Measurements from ENCODE around the gene OR4M1. TPM values are rescaled to one million over a fixed set of nuclear protein-coding genes. Genes with fewer than 3 reads are reported as not detected.
"Not testable (repeated sequence)": the region's sequence is repeated elsewhere in the genome, so short reads cannot be mapped to it uniquely, and the experiment has no call there.

OR4M1 gene
- total RNA-seq, 2 experiments from 2014 or later = not detected

- CTCF ChIA-PET; H3K27me3 Mint-ChIP-seq; H3K4me1 Mint-ChIP-seq; H3K9me3 Mint-ChIP-seq; H3K36me3 Mint-ChIP-seq (ENCODE audit: low read depth); POLR2A ChIA-PET; DNase-seq; H3K27ac Mint-ChIP-seq; H3K4me3 Mint-ChIP-seq: not testable (repeated sequence)
Measured at GRCh38 chr14:19796520-19797108, 23.3 kb downstream of the OR4M1 start.

- H3K4me3 Mint-ChIP-seq = no peak overlapping the region
- ChIA-PET POLR2A (no interaction called here), CTCF (no interaction called here)
- H3K27me3 Mint-ChIP-seq = no peaks in the 10 kb centered on the region
- no peaks in the 10 kb centered on the region for H3K36me3 Mint-ChIP-seq (ENCODE audit: low read depth)
- H3K27ac Mint-ChIP-seq = no peak overlapping the region
- no peaks in the 10 kb centered on the region for H3K4me1 Mint-ChIP-seq
- DNase-seq = no peak
- H3K9me3 Mint-ChIP-seq = no peaks in the 10 kb centered on the region
Measured at GRCh38 chr14:19799880-19800279, 26.6 kb downstream of the OR4M1 start.

GRCh38 chr14:19800282-19801117 lies 27.2 kb downstream of the OR4M1 start:
- H3K27me3 Mint-ChIP-seq = no peaks in the 10 kb centered on the region
- no peaks in the 10 kb centered on the region for H3K4me1 Mint-ChIP-seq
- no peak for DNase-seq
- H3K4me3 Mint-ChIP-seq = no peak overlapping the region
- CTCF ChIA-PET = no interaction called here
- POLR2A ChIA-PET = no interaction called here
- no peaks in the 10 kb centered on the region for H3K9me3 Mint-ChIP-seq
- H3K27ac Mint-ChIP-seq = no peak overlapping the region
- no peaks in the 10 kb centered on the region for H3K36me3 Mint-ChIP-seq (ENCODE audit: low read depth)

- ChIA-PET CTCF (no interaction called here), POLR2A (no interaction called here)
- Mint-ChIP-seq H3K9me3 (no peaks in the 10 kb centered on the region), H3K4me3 (no peak overlapping the region), H3K4me1 (no peaks in the 10 kb centered on the region), H3K27ac (no peak overlapping the region), H3K36me3 (ENCODE audit: low read depth) (no peaks in the 10 kb centered on the region), H3K27me3 (no peaks in the 10 kb centered on the region)
- no peak for DNase-seq
Measured at GRCh38 chr14:19801118-19801464, 27.8 kb downstream of the OR4M1 start.

- H3K27me3 Mint-ChIP-seq; H3K36me3 Mint-ChIP-seq (ENCODE audit: low read depth); DNase-seq; POLR2A ChIA-PET; H3K4me1 Mint-ChIP-seq; CTCF ChIA-PET; H3K4me3 Mint-ChIP-seq; H3K9me3 Mint-ChIP-seq; H3K27ac Mint-ChIP-seq: not testable (repeated sequence)
Measured at GRCh38 chr14:19803470-19803869, 30.2 kb downstream of the OR4M1 start, which contains the start of gene OR4N2. OR4N2 (plus strand) TSS chr14:19803770; CDS start chr14:19827449, 23,679 bp downstream.

- H3K4me1 Mint-ChIP-seq; DNase-seq; H3K4me3 Mint-ChIP-seq; CTCF ChIA-PET; POLR2A ChIA-PET; H3K9me3 Mint-ChIP-seq; H3K27me3 Mint-ChIP-seq; H3K36me3 Mint-ChIP-seq (ENCODE audit: low read depth); H3K27ac Mint-ChIP-seq: not testable (repeated sequence)
Measured at GRCh38 chr14:19813171-19813920, 40.0 kb downstream of the OR4M1 start.

GRCh38 chr14:19819879-19820278 lies 46.6 kb downstream of the OR4M1 start:
- DNase-seq; H3K4me1 Mint-ChIP-seq; H3K27ac Mint-ChIP-seq; H3K27me3 Mint-ChIP-seq; POLR2A ChIA-PET; H3K36me3 Mint-ChIP-seq (ENCODE audit: low read depth); H3K9me3 Mint-ChIP-seq; H3K4me3 Mint-ChIP-seq; CTCF ChIA-PET: not testable (repeated sequence)

- POLR2A ChIA-PET; H3K4me3 Mint-ChIP-seq; CTCF ChIA-PET; H3K4me1 Mint-ChIP-seq; H3K9me3 Mint-ChIP-seq; H3K27ac Mint-ChIP-seq; H3K36me3 Mint-ChIP-seq (ENCODE audit: low read depth); H3K27me3 Mint-ChIP-seq; DNase-seq: not testable (repeated sequence)
Measured at GRCh38 chr14:19821016-19821415, 47.7 kb downstream of the OR4M1 start.

- Mint-ChIP-seq H3K4me1 (no peaks in the 10 kb centered on the region), H3K27ac (no peak overlapping the region), H3K36me3 (ENCODE audit: low read depth) (no peaks in the 10 kb centered on the region), H3K9me3 (peaks cover 3% of the 10 kb centered on the region), H3K4me3 (no peak overlapping the region), H3K27me3 (peaks cover 2% of the 10 kb centered on the region)
- POLR2A ChIA-PET = no interaction called here
- no peak for DNase-seq
- CTCF ChIA-PET = no interaction called here
Measured at GRCh38 chr14:19823178-19823577, 49.9 kb downstream of the OR4M1 start.

- no peak for DNase-seq
- Mint-ChIP-seq H3K4me1 (no peaks in the 10 kb centered on the region), H3K9me3 (peaks cover 3% of the 10 kb centered on the region), H3K27ac (no peak overlapping the region), H3K4me3 (no peak overlapping the region), H3K36me3 (ENCODE audit: low read depth) (no peaks in the 10 kb centered on the region), H3K27me3 (peaks cover 2% of the 10 kb centered on the region)
- ChIA-PET POLR2A (no interaction called here), CTCF (no interaction called here)
Measured at GRCh38 chr14:19823765-19824164, 50.5 kb downstream of the OR4M1 start.

GRCh38 chr14:19827626-19828244 lies 54.4 kb downstream of the OR4M1 start:
- H3K4me3 Mint-ChIP-seq; H3K27me3 Mint-ChIP-seq; H3K27ac Mint-ChIP-seq; H3K4me1 Mint-ChIP-seq; CTCF ChIA-PET; H3K36me3 Mint-ChIP-seq (ENCODE audit: low read depth); DNase-seq; H3K9me3 Mint-ChIP-seq; POLR2A ChIA-PET: not testable (repeated sequence)

GRCh38 chr14:19828314-19828713 lies 55.0 kb downstream of the OR4M1 start:
- ChIA-PET POLR2A (no interaction called here), CTCF (no interaction called here)
- no peak for DNase-seq
- H3K36me3 Mint-ChIP-seq (ENCODE audit: low read depth) = no peaks in the 10 kb centered on the region
- no peak overlapping the region for H3K27ac Mint-ChIP-seq
- H3K9me3 Mint-ChIP-seq = no peaks in the 10 kb centered on the region
- peaks cover 2% of the 10 kb centered on the region for H3K27me3 Mint-ChIP-seq
- no peak overlapping the region for H3K4me3 Mint-ChIP-seq
- no peaks in the 10 kb centered on the region for H3K4me1 Mint-ChIP-seq

Measured in activated CD4-positive, alpha-beta T cell treated with anti-CD3 and anti-CD28 coated beads, Interleukin-2, amount 10 ng/mL, durations not matched to agents 7 days and 5 days (primary cell).